ENCODE measurements around the gene MRPS2. TPM values are rescaled to one million over a fixed set of nuclear protein-coding genes. Genes with fewer than 3 reads are reported as not detected.
"Not testable (repeated sequence)": the region's sequence is repeated elsewhere in the genome, so short reads cannot be mapped to it uniquely, and the experiment has no call there.

The MRPS2 gene
- polyA plus RNA-seq, 1 donor (not counting 4 experiments of a cell fraction or from before 2014, with no cell fraction given), result 44.7 TPM

DNA sequence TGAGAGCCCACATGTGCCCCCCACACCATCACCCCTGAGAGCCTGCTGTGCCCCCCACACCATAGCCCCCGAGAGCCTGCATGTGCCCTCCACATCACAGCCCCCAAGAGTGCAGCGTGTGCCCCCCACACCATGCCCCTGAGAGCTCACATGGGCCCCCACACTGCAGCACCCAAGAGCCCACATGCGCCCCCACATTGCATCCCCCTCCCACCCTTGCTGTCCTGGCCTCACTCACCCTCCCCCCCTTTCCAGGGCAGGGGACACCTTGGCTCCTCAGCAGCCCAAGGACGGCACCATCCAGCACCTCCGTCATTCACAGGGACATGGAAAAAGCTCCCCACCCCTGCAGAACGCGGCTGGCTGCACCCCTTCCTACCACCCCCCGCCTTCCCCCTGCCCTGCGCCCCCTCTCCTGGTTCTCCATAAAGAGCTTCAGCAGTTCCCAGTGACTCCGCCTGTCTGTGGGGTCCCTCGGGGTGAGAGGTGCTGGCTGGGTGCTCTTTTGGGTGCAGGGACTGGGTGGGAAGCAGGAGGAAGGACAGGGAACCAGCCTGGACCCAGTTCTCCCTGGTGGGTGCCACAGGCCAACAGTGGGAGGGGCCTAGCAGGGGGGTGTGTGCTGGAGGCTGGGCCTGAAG lies 25.7 kb downstream of the MRPS2 start:
- no peak overlapping the region for H3K9ac ChIP-seq (ENCODE audit: control insufficient read depth, extremely low read depth, insufficient read depth, low read length)
- no peak for DNase-seq (ENCODE audit: low read depth, low spot score)
- TF ChIP-seq, protein P1, sequence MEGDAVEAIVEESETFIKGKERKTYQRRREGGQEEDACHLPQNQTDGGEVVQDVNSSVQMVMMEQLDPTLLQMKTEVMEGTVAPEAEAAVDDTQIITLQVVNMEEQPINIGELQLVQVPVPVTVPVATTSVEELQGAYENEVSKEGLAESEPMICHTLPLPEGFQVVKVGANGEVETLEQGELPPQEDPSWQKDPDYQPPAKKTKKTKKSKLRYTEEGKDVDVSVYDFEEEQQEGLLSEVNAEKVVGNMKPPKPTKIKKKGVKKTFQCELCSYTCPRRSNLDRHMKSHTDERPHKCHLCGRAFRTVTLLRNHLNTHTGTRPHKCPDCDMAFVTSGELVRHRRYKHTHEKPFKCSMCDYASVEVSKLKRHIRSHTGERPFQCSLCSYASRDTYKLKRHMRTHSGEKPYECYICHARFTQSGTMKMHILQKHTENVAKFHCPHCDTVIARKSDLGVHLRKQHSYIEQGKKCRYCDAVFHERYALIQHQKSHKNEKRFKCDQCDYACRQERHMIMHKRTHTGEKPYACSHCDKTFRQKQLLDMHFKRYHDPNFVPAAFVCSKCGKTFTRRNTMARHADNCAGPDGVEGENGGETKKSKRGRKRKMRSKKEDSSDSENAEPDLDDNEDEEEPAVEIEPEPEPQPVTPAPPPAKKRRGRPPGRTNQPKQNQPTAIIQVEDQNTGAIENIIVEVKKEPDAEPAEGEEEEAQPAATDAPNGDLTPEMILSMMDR (optimal IDR thresholded peaks at IDR 0.05 in 1 of 3, IDR thresholded peaks at IDR 0.05 in 1 of 3, conservative IDR thresholded peaks at IDR 0.05 in 1 of 3; ENCODE audit: extremely low read depth in 1 of 3, insufficient read depth in 2 of 3, low read length in 3 of 3), result no peak
- TF ChIP-seq EZH2 (IDR thresholded peaks at IDR 0.05; ENCODE audit: low read length), result no peak
- no peak overlapping the region for H3K27ac ChIP-seq (ENCODE audit: control insufficient read depth, insufficient read depth, low read length)
- no peak overlapping the region for H3K4me3 ChIP-seq (ENCODE audit: control insufficient read depth in 2 of 3, extremely low read depth in 1 of 3, insufficient read depth in 2 of 3, low read depth in 1 of 3, low read length in 3 of 3)
- no peaks in the 10 kb centered on the region for H3K9me1 ChIP-seq (ENCODE audit: control insufficient read depth, extremely low read depth, insufficient read depth, low read length)
- no peaks in the 10 kb centered on the region for H3K36me3 ChIP-seq (ENCODE audit: control insufficient read depth in 2 of 2, extremely low read depth in 1 of 2, insufficient read depth in 2 of 2, low read length in 2 of 2)
- no peak overlapping the region for H3K4me2 ChIP-seq (ENCODE audit: control insufficient read depth, extremely low read depth, insufficient read depth, low read depth, low read length)
- dilution Hi-C loops (cut with MboI; ENCODE audit: extremely low pct_ligation_motif_present, low sequenced_read_pairs), result no loop called here
- H3K27me3 ChIP-seq (ENCODE audit: control insufficient read depth, extremely low read depth, insufficient read depth, low read length), result no peaks in the 10 kb centered on the region
- no peaks in the 10 kb centered on the region for H3K4me1 ChIP-seq (ENCODE audit: control insufficient read depth, extremely low read depth, insufficient read depth, low read length)
- FAIRE-seq, result no peak
- H3K79me2 ChIP-seq (ENCODE audit: control insufficient read depth, insufficient read depth, low read length), result no peaks in the 10 kb centered on the region
- H2AFZ ChIP-seq (ENCODE audit: control insufficient read depth, low read length), result no peak overlapping the region
- no peaks in the 10 kb centered on the region for H4K20me1 ChIP-seq (ENCODE audit: control insufficient read depth, extremely low read depth, insufficient read depth, low read length)
- H3K9me3 ChIP-seq (ENCODE audit: control insufficient read depth, low read depth, low read length), result no peaks in the 10 kb centered on the region

DNA sequence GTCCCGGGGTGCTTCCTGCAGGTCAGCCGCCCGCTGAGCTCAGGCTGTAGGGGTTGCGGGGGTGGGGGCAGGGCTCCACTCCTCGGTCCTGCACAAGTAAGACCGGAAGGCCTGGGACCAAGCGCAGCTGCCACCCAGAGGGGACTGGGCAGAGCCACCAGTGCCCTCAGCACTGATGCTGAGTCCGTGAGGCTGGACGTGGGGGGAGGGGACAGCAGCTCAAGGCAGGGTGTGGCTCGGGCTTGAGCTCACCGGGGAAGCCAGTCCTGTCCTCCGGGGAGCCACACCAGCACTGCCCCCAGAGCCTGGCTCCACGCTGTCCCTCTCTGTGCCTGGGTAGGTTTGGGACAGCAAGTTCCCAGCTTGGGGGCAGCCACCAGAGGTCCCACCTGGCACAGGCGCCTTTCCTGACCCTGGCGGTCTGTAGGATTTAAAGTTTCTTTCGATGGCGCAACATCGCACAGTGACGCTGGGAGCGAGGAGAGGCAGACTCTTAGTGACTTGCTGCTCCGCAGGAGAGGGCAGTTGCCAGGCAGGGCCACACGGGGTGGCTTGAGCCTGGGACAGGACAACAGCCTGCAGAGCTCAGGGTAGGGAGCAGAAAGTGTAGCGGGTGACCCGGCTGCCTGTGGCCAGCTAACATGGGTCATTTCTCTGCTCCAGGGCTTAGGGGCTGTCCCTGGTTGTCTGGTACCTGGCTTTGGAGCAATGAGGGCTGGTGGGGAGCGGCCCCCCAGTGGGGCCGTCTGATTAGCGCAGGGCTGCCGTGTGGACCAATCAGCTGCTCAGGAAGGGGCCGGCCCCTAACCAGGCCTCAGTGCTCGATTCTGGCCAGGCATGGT lies 26.5 kb downstream of the MRPS2 start:
- TF ChIP-seq, protein P1 (optimal IDR thresholded peaks at IDR 0.05 in 1 of 3, IDR thresholded peaks at IDR 0.05 in 1 of 3, conservative IDR thresholded peaks at IDR 0.05 in 1 of 3; ENCODE audit: extremely low read depth in 1 of 3, insufficient read depth in 2 of 3, low read length in 3 of 3), result no peak
- no peak for TF ChIP-seq EZH2 (IDR thresholded peaks at IDR 0.05; ENCODE audit: low read length)
- dilution Hi-C loops (cut with MboI; ENCODE audit: extremely low pct_ligation_motif_present, low sequenced_read_pairs), result no loop called here
- Histone ChIP-seq H3K79me2 (ENCODE audit: control insufficient read depth, insufficient read depth, low read length) (no peaks in the 10 kb centered on the region), H3K9me3 (ENCODE audit: control insufficient read depth, low read depth, low read length) (no peaks in the 10 kb centered on the region), H3K4me3 (ENCODE audit: control insufficient read depth in 2 of 3, extremely low read depth in 1 of 3, insufficient read depth in 2 of 3, low read depth in 1 of 3, low read length in 3 of 3) (no peak overlapping the region), H3K4me1 (ENCODE audit: control insufficient read depth, extremely low read depth, insufficient read depth, low read length) (no peaks in the 10 kb centered on the region), H3K9me1 (ENCODE audit: control insufficient read depth, extremely low read depth, insufficient read depth, low read length) (no peaks in the 10 kb centered on the region), H3K27me3 (ENCODE audit: control insufficient read depth, extremely low read depth, insufficient read depth, low read length) (no peaks in the 10 kb centered on the region), H3K4me2 (ENCODE audit: control insufficient read depth, extremely low read depth, insufficient read depth, low read depth, low read length) (no peak overlapping the region), H3K36me3 (ENCODE audit: control insufficient read depth in 2 of 2, extremely low read depth in 1 of 2, insufficient read depth in 2 of 2, low read length in 2 of 2) (no peaks in the 10 kb centered on the region), H3K27ac (ENCODE audit: control insufficient read depth, insufficient read depth, low read length) (no peak overlapping the region), H2AFZ (ENCODE audit: control insufficient read depth, low read length) (no peak overlapping the region), H3K9ac (ENCODE audit: control insufficient read depth, extremely low read depth, insufficient read depth, low read length) (no peak overlapping the region), H4K20me1 (ENCODE audit: control insufficient read depth, extremely low read depth, insufficient read depth, low read length) (no peaks in the 10 kb centered on the region)
- FAIRE-seq (no peak), DNase-seq (ENCODE audit: low read depth, low spot score) (no peak)

DNA sequence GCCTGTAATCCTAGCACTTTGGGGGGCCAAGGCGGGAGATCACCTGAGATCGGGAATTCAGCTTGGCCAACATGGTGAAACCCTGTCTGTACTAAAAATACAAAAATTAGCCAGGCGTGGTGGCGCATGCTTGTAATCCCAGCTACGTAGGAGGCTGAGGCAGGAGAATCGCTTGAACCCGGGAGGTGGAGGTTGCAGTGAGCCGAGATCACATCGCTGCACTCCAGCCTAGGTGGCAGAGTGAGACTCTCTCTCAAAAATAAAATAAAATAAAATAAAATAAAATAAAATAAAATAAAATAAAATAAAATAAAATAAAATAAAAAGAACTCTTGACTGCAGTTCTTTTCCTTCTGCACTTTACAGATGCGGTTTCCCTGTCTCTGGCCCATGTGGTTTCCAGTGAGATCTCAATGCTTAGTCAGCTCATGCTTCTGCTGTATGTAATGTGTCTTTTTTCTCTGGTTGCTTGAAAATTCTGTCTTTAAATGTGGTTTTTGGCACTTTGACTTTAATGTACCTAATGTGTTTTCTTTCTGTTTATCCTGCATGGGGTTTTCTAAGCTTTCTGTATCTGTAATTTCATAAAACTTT lies 28.5 kb downstream of the MRPS2 start:
- DNase-seq (ENCODE audit: low read depth, low spot score); H3K79me2 ChIP-seq (ENCODE audit: control insufficient read depth, insufficient read depth, low read length); H3K4me2 ChIP-seq (ENCODE audit: control insufficient read depth, extremely low read depth, insufficient read depth, low read depth, low read length); H3K9ac ChIP-seq (ENCODE audit: control insufficient read depth, extremely low read depth, insufficient read depth, low read length); H3K4me3 ChIP-seq (ENCODE audit: control insufficient read depth in 2 of 3, extremely low read depth in 1 of 3, insufficient read depth in 2 of 3, low read depth in 1 of 3, low read length in 3 of 3); H4K20me1 ChIP-seq (ENCODE audit: control insufficient read depth, extremely low read depth, insufficient read depth, low read length); H3K9me3 ChIP-seq (ENCODE audit: control insufficient read depth, low read depth, low read length); H3K27ac ChIP-seq (ENCODE audit: control insufficient read depth, insufficient read depth, low read length); FAIRE-seq; dilution Hi-C loops (cut with MboI; ENCODE audit: extremely low pct_ligation_motif_present, low sequenced_read_pairs); H3K36me3 ChIP-seq (ENCODE audit: control insufficient read depth in 2 of 2, extremely low read depth in 1 of 2, insufficient read depth in 2 of 2, low read length in 2 of 2); H2AFZ ChIP-seq (ENCODE audit: control insufficient read depth, low read length); H3K27me3 ChIP-seq (ENCODE audit: control insufficient read depth, extremely low read depth, insufficient read depth, low read length); H3K9me1 ChIP-seq (ENCODE audit: control insufficient read depth, extremely low read depth, insufficient read depth, low read length); H3K4me1 ChIP-seq (ENCODE audit: control insufficient read depth, extremely low read depth, insufficient read depth, low read length): not testable (repeated sequence)

Data from keratinocyte (primary cell).